ENCODE results near the gene GRHL3.
A peak's percentile ranks its signal among the peaks of the same experiment; 100 is the strongest.
"Not testable (repeated sequence)": the region's sequence is repeated elsewhere in the genome, so short reads cannot be mapped to it uniquely, and the experiment has no call there.

Gene GRHL3

GRCh38 chr1:24319312-24319863 is at the start of gene GRHL3:
TSS of gene GRHL3 (plus strand) at chr1:24319357. CDS start at chr1:24319552, 195 bp downstream.
- DNase-seq = peak; percentile 92

GRCh38 chr1:24274203-24275103 is 44.7 kb upstream of the GRHL3 start:
- not testable (repeated sequence) for DNase-seq

- DNase-seq = no peak
Observed at GRCh38 chr1:24275104-24275410, 44.1 kb upstream of the GRHL3 start.

GRCh38 chr1:24275510-24275909 is 43.6 kb upstream of the GRHL3 start:
- DNase-seq = no peak

DNA sequence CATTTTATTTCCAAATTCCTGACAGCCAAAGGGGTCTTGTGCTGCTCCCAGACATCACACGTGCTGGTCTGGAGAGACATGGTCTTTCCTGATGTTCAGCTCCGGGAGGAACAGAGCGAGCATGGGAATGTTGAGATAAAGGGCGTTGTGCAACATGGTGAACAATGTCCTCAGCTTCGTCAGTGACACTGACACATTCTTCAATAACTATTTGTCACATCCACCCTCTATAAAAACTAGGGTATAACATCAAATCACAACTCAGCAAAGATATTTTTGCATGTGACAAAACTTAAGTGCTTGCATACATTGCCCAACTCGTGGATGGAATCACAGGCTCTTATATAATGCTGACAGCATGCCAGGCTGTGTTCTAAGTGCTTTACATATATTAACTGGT is 42.4 kb upstream of the GRHL3 start:
- no peak for DNase-seq

- no peak for DNase-seq
Observed at GRCh38 chr1:24277420-24278169, 41.6 kb upstream of the GRHL3 start.

- peak; percentile 87 for DNase-seq
Observed at GRCh38 chr1:24278726-24279125, 40.4 kb upstream of the GRHL3 start.

DNA sequence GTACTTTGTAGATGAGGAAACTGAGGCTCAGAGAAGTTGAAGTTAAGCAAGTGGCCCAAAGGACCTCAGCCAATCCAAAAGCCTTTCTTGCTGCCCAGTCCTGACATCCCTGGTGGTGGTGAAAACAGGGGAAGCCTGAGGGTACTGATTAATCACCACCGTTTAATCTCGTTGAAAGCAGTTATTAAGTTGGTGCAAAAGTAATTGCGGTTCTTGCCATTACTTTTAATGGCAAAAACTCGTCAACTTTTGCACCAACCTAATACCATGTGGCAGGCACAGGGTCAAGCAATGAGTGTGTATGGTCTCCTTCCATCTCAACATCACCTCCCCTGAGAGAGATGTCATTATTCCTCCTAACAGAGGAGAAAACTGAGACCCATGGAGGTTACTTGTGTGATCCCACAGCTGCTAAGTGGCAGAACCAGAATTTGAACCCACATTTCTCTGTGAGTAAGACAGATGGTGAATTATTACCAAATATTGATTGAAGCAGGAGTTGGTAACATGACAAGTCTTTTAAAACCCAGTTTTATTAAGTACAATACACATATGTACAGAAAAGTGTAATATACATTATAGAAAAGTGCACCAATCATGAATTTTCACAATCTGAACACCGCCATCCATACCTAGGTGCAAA is 39.4 kb upstream of the GRHL3 start:
- no peak for DNase-seq

DNA sequence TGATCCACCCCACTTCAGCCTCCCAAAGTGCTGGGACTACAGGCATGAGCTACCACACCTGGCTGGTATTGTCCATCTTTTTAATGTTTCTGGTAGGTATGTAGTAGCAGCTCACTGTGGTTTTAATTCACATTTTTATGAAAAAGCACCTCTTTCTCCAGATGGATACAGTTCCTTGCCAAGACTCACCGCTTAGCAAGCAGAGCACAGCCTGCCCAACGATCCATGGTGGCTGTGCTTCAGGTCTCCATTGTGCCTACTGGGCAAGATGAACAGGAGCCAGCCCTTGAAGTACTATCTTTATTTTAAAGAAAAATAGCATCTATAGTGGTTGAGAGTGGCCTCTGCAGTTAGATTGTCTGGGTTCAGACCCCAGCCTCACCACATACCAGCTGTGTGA is 37.6 kb upstream of the GRHL3 start:
- no peak for DNase-seq

DNA sequence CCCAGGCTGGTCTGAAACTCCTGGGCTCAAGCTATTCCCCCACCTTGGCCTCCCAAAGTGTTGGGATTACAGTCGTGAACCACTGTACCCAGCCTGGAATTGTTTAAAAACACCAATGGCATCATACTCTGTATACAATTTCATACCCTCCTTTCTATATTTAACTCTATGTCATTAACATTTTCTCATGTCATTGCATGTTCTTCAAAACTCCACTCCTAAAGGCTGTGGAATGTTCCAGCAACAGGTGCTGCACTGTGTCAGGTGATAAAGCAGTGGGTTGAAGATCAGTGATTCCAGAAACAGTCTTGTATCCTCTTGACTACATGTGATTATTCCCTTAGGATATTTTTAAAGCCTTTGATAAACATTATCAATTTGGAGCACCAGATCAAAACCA is 36.7 kb upstream of the GRHL3 start:
- DNase-seq = no peak

DNA sequence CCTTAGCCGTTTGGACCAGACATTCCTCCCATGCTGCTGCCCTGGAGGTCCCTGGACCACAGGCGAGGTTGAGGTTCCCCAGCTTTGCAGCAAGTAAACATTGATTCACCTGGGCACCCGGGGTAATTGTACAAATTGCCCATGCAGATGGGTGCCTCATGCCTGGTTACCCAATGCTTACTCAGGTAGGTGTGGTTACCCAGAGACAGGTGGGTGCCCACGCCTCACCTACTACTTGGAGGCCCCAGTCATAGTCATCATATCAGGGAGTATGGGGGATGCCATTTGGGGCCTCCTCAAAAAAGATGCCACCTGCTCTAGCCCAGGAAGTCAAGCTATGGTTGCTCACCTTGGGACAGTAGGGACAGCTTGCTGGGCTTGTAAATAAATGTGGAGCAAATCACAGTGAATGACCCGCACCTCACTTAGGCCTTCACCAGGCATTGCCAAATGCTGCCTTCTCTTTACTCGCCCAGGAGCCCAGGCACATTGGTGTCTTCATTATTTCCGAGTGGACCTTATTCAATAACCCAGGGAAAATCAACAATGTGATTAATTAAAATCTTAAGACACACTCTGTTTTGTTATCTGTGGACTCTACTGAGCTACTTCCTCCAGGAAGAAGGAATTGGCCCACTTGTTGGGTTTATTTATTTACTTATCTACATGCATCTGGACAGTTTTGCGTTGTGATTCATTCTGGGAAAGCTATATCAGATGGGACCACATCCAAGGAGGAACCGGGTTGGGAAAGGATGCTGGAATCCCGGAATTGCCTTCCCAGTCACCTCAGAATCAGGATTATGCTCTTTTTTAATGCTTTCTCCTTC is 35.6 kb upstream of the GRHL3 start:
- no peak for DNase-seq

DNA sequence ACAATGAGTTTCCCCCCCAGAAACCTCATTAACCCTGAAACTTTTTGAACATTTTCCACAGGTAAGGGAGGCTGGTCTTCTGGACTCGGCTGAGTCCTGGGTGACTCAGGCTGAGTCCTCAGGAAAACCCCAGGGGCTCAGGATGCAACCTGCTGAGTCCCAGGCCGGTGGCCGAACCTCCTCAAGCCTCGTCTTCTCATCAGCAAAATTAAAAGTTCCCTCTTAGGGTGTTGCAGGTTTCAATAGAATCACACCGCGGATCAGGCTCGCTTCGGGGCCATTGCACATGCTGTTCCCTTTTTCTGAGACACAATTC is 35.0 kb upstream of the GRHL3 start:
- DNase-seq = no peak

GRCh38 chr1:24285231-24285630 is 33.9 kb upstream of the GRHL3 start:
- DNase-seq = no peak

GRCh38 chr1:24286246-24287010 is 32.7 kb upstream of the GRHL3 start:
- DNase-seq = no peak

- DNase-seq = not testable (repeated sequence)
Observed at GRCh38 chr1:24287779-24288178, 31.4 kb upstream of the GRHL3 start.

- DNase-seq = no peak
Observed at GRCh38 chr1:24288479-24288878, 30.7 kb upstream of the GRHL3 start.

DNA sequence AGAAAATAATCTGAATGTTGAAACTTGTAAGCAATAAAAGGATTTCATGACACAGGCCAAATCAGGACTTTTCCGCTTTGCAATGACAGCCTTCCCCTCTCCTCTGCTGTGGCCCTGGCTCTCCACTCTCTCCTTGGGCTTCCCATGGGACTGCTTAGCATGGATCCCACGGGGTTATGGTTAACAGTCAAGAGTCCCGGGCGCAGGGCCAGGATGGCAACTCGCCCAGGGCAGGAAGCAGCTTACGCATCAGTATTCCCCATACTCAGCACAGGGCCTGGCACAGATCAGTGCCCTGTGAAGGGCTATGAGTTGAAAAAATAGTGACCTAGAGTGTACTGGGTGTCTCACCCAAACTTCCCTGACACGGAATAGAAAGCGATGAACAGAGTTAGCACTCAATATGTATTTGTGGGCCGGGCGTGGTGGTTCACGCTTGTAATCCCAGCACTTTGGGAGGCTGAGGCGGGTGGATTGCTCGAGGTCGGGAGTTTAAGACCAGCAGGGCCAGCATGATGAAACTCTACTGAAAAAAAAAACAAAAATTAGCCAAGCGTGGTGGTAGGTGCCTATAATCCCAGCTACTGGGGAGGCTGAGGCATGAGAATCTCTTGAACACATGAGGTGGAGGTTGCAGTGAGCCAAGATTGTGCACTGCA is 29.1 kb upstream of the GRHL3 start:
- no peak for DNase-seq

- DNase-seq = no peak
Observed at GRCh38 chr1:24290933-24291487, 28.1 kb upstream of the GRHL3 start.

- DNase-seq = no peak
Observed at GRCh38 chr1:24292103-24292502, 27.1 kb upstream of the GRHL3 start.

GRCh38 chr1:24292887-24293286 is 26.3 kb upstream of the GRHL3 start:
- DNase-seq = no peak
